Measurements from ENCODE around the gene TMC5.

TMC5 gene

DNA sequence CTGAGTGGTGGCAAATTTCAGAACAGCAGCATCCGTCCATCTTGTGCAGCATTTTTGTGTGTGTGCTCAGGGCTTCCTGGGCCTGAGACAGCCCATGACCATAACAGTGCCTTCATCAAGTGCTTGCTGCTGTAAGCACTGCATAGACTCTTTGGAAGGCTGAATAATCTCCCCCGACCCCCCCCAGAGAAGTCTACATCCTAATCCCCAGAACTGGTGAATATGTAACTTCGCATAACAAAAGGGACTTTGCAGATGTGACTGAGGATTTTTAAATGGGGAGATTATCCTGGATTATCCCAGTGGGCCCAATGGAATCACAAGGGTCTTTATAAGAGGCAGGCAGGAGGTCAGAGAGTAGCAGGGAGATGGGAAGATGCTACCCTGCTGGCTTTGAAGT is 50.6 kb downstream of the TMC5 start:
- DNase-seq, result no peak

DNA sequence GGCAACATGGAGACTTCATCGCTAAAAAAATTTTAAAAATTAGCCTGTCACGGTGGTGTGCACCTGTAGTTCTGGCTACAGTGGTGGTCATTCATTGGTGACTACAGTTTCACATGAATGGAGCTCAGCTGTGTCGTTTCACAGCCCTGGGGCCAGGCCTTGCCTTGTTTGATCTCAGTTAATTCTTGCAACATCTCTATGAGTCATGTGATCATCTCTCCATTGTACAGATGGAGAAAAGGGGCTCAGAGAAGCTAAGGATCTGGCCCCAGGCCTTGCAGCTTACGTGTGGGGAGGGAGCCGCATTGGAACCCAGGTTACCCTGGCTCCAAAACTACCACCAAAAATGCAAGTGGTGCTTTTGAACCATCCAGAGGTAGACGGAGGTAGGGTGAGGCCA is 54.8 kb downstream of the TMC5 start:
- no peak for DNase-seq

DNA sequence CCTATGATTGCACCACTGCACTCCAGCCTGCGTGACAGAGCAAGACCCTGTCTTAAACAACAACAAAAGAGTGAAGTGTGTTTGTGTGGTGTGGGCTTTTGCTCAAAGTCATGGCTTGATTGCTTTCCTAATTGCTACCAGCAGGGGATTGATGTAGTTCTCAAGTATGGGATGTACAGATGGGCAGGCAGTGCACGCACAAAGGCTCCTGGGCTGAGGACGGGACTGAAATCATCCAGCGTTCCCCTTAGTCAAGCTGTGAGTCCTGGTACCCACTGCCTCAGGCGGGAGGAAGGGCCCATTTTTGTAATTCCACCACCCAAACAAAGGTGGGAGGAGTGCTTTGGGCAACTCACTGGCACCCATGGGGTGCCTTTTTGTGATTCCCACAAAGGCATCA is 56.9 kb downstream of the TMC5 start:
- no peak for DNase-seq

DNA sequence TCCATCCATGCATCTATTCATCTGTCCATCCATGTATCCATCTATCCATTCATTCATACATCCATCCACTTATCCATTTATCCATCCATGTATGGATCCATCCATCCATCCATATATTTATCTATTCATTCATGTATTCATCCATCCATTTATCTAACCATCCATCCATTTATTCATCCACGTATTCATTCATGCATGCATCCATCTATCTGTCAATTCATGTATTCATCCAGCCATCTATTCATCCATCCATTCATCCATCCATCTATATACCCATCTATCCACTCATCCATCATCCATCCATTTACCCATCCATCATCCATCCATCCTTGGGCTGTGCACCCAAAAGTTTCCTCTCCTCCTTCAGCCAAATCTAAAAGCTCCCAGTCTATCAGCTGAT is 60.8 kb downstream of the TMC5 start:
- DNase-seq, result no peak

DNA sequence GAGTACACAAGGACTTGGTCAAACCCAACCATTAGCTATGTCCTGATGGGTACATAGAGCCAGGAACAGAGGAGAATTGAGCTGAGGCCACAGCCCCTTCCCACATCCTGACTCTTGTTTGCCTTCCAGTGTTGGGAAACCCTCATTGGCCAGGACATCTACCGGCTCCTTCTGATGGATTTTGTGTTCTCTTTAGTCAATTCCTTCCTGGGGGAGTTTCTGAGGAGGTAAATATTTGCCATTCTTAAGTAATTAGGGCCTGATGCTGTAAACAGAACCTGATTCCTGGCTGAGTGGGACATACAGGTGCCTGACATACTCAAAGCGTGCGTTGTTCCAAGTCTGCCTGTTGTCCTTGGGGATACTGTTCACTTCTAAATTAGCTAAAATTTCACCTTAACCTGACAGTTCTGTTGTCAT is 61.6 kb downstream of the TMC5 start:
- no peak for DNase-seq

DNA sequence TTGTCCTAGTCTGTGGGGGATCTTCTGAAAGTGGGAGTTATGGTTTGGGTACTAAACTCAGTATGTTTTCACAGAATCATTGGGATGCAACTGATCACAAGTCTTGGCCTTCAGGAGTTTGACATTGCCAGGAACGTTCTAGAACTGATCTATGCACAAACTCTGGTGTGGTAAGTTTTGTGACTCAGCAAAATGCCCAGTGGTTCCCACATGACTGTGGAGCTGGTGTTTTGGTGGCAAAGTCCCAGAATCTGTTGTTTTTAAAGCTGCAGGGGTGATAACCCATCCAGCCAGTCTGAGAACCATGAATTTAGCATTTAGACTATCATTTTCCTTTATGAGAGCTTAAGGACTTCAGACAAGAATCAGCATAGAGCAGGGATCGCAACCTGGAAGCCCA is 63.6 kb downstream of the TMC5 start:
- DNase-seq, result no peak

DNA sequence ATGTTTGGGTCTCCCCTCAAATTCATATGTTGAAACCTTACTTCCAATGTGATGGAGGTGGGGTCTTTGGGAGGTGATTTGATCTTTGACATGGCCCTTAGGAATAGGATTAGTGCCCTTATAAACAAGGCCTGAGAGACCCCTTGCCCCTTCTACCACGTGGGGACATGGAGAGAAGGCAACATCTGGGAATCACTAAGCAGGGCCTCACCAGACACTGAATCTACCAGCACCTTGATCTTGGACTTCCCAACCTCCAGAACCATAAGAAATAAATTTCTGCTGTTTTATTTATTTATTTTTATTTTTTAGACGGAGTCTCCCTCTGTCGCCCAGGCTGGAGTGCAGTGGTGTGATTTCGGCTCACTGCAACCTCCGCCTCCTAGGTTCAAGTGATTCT is 64.1 kb downstream of the TMC5 start:
- no peak for DNase-seq

DNA sequence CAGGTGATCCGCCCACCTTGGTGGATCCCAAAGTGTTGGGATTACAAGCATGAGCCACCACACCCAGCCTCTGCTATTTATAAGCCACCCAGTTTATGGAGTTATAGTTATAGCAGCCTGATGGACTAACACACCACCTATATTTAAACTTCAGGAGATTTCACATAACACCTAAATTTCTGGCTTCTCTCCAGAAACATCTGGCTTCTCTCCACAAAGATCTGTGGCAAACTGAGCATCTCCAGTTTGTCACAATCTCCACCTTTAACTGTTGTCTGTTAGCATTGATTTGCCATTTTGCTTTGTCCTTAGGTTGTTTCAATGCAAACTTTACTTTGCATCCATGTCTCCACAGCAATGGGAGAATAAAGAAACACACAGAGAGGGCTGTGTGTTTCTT is 64.6 kb downstream of the TMC5 start:
- no peak for DNase-seq

DNA sequence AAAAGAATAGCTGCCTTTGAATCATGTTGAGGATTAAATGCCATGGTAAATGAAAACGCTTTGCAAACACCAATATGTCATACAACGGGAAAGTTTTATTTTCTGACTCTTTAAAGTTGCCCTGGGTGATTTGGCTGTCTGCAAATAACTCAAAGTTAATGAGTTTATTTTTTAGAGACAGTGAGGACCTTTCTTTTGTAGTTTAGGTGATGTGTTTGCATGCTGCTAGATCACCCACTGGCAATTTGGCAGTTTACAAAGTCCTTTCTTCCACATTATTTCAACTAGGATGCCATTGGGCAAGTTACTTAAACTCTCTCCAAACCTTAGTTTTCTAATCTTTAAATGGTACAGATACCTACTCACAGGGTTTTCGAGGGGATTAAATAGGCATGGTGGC is 66.4 kb downstream of the TMC5 start:
- no peak for DNase-seq

DNA sequence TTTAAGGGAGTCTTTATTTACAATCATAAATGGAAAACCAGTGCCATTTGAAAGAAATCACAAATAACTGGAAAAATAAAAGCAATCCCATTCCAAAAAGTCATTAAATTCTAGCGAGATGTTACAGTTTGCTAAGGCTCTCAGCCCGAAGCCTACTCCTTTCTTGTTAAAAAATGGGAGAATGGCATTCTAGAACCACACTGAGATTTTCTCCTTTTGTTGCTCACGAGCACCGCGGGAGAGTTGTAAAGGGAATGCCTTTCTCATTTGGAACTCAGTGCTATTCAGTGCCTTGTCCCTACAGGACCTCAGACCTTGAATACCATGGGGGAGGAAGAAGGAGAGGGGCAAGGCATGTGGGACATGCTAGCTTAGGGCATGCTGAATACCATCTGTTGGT is 67.9 kb downstream of the TMC5 start:
- no peak for DNase-seq

DNA sequence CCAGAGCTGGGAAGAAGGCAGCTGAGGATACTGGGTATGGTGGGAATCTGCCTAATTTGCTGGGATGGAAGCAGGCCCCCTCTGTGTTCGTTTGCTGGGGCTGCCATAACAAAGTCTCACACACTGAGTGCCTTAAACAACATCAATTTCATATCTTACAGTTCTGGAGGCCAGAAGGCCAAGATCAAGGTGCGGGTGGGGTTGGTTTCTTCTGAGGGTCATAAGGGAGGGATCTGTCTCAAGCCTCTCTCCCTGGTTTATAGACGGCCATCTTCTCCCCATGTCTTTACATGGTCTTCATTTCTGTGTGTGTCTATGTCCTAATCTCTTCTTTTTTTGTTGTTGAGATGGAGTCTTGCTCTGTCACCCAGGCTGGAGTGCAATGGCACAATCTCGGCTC is 68.4 kb downstream of the TMC5 start:
- no peak for DNase-seq

DNA sequence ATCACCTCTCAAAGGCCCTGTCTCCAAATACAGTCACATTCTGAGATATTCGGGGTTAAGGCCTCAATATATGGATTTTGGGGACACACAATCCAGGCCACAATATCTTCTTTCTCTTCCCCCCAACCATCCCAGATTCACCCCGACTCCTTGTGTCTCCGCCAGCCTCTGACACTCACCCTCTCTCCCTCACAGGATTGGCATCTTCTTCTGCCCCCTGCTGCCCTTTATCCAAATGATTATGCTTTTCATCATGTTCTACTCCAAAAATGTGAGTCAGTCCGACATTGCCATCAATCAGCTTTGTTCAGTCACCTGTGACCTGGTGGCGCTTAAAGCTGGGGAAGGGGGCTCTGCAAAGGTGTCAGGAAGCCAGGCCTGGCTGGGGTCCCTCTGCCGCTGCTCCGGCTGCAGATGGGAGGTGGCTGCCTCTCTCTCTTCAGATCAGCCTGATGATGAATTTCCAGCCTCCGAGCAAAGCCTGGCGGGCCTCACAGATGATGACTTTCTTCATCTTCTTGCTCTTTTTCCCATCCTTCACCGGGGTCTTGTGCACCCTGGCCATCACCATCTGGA is 69.2 kb downstream of the TMC5 start:
- DNase-seq, result no peak

DNA sequence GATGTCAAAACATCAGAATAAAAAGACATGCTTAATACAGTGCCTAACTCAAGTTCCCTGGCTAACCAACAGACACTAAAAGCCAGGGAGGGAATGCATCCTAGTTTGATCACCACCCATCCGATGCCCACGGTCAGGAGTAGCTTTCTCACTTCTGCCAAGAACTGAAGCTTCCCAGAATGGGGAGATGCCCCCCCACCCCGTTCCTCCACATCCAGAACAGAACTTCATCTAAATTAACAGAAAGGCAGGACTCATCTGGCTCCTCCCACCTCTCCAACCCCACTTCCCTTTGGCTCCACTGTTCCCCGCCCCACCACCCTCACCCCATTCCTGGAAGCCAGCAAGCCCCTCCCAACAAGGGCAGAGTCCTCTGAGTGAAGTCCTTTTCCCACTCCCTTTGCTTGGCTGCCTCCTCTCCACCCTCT is 70.5 kb downstream of the TMC5 start:
- no peak for DNase-seq

DNA sequence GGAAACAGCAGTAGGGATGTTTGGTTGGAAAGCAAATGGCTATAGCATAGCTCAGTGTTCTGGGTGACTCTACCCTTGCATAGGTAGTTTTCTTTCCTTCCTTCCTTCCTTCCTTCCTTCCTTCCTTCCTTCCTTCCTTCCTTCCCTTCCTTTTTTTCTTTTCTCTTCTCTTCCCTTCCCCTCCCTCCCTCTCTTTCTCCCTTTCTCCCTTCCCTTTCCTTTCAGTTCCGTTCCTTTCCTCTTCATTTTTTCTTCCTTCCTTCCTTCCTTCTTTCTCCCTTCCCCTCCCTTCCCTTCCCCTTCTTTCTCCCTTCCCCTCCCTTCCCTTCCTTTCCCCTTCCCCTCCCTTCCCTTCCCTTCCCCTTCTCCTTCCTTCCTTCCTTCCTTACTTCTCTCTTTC is 72.9 kb downstream of the TMC5 start:
- DNase-seq, result no peak

DNA sequence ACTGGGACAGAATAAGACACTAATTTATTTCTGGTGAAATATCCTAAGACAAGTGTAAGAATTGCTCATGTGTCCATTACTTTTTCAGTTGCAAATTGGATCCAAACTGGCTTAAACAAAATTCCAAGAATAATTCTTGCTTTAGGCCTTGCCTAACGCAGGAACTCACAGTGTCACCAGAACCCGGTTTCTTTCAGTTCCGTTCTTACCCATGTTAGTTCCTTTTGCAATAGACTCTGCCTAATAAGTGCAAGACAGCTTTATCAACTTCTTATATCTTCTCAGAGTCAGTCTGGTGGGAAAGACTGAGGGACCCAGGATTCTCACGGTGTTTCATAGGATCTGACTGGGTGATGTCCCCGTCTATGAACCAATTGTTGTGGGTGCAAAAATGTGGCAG is 79.5 kb downstream of the TMC5 start:
- no peak for DNase-seq

DNA sequence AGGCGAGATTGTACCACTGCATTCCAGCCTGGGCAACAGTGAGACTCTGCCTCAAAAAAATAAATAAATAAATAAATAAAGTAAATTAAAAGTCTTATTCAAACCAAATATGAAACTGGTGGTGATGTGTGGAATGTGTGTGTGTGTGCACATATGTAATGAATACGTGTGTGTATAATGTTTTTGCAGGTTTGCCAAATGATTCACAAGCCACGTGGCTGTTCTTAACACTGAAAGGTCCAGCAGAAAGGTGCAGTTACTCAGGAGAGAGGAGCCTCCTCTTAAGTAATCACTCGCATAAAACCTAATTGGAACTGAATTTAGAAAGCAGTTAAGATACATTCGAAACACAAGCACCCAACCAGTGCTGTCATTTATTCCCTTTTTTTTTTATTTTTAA is 81.3 kb downstream of the TMC5 start:
- no peak for DNase-seq

DNA sequence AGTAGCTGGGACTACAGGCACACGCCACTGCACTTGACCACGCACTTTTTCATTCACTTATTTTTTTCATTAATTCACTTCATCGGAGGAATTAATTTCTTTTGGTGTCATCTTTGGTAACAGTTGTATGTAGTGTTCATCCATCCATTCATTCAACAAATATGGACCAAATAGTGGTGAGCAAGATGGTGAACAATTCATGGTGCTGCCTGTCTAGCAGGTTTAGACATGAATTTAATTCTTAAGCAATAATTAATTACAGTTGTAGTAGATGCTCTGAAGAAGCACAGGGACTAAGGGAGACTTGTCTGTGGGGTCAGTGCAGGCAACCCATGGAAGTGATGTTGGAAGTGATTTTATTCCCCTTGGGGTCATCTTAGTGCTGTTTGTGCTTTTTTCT is 81.8 kb downstream of the TMC5 start:
- DNase-seq, result no peak

DNA sequence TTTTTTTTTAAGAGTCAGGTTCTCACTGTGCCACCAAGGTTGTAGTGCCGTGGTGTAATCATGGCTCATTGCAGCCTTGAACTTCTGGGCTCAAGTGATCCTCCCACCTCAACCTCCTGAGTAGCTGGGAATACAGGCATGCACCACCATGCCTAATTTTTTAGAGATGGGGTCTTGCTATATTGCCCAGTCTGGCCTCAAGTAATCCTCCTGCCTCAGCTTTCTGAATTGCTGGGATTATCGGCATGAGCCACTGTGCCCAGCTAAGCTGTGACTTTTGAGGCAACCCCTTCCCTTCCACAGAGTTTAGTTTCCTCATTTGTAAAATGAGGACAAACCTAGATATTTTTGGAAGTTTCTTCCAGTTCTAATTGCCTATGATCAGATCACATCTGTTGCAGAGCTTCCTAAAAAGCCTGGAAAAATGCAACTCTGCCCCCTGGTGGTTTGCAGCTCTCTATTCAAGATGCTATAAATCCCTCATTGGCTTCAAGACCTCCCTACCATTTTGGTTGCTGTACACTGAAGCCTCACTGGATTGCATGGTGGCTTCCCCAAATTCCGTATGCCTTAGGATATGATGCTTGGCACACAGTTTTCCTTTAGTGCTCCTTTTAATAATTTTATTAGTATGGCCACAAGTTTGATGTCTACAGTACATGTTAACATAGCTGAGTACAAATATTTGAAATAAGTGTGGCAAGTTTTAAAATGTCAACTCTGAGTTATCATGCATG is 84.9 kb downstream of the TMC5 start:
- peak; percentile 28 for DNase-seq

DNA sequence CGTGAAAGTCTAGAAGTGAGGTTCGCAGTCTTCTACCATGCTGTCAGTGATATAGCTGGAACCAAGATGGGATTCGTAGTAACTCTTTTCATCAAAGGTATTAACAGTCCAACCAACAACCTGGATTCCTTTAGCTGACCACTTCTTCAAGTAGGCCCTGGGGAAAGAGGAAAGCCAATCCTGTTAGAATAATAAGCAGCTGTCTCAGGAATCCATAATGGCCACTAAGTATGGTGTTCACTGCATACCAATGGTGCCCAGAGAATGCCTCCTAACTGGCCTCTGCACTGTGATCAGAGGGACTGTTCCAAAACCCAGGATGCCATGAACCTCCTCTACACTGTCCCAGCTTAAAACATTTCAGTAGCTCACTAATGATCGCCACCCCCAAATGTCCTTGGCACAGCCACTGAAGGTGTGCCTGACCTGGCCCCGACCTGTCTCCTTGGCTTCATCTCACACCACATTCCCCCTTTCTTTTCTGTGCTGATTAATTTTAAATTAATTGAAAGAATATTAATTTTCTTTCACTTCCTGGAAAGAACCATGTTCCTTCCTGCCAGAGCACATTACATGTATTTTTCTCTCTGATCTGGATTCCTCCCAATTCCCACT is 85.9 kb downstream of the TMC5 start:
- no peak for DNase-seq

DNA sequence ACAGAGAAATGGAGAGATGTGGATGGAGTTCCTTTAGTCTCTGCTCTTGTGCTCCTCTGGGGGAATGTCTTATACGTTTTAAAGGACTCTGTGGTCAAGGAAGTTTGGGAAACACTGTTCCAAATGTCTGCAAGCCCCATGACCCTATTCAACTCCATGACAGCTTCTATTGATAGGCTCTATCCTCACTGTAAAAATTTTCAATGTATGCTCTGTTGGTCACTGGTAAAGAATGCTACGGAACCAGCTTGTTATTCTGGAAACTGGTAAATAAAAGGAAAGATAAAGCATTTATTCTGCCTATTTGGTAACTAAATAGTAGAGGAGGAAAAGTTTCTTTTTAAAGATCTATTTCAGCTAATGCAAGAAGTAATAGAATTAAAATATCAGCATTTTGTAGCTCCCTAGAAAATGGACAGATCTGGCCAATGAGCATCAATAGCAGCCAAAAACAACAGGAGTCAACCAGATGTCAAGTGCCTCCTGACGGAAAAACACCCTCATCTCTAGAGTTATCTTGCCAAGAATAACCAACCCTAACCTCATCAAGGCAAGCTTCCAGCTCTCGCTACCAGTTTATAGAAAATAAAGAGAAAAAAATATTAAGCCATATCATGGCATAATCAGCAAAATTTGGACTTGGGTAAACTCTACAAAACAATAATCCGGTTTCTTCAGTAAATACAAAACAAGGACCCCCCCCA is 88.1 kb downstream of the TMC5 start:
- DNase-seq, result no peak

DNA sequence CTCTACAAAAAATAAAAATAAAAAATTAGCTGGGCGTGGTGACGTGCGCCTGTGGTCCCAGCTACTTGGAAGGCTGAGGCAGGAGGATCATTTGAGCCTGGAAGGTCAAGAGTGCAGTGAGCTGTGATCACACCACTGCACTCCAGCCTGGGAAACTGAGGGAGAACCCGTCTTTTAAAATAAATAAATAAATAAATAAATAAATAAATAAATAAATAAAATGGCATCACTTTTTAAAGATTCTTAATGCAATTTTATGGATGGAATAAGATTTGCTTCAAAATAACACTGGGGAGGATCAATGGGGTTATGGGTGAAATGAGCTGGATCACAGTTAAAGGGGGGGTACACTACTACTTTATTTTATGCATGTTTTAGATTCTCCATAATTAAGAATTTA is 89.3 kb downstream of the TMC5 start:
- no peak for DNase-seq

DNA sequence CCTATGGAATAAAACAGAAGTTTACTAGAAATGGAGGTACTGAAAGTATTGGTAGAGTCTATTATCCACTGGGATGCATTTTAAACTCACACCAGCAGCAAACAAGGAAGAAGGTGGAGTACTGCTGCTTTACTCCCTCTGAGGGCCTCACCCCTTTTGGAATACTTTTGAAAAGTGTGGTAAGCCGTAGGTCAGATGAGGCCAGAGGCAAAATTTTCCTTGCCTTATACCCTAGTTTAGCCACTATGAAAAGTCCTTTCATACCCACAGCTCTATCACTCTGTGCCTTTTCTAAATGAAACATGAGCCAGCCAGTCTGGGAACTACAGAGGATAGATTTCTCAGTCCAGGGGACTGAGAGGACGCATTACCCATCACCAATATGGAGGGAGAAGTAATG is 90.2 kb downstream of the TMC5 start:
- DNase-seq, result no peak

DNA sequence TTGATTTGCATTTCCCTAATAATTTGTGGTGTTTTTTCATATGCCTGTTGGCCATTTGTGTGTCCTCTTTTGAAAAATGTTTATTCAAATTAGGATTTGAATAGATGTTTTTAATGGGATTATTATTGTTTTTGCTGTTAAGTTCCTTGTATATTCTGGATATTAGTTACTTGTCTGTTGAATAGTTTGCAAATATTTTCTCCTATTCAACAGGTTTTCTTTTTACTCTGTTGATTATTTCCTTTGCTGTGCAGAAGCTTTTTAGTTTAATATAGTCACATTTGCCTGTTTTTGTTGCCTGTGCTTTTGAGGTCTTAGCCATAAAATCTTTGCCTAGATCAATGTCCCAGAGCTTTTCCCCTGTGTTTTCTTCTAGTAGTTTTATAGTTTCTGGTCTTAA is 94.6 kb downstream of the TMC5 start:
- no peak for DNase-seq

DNA sequence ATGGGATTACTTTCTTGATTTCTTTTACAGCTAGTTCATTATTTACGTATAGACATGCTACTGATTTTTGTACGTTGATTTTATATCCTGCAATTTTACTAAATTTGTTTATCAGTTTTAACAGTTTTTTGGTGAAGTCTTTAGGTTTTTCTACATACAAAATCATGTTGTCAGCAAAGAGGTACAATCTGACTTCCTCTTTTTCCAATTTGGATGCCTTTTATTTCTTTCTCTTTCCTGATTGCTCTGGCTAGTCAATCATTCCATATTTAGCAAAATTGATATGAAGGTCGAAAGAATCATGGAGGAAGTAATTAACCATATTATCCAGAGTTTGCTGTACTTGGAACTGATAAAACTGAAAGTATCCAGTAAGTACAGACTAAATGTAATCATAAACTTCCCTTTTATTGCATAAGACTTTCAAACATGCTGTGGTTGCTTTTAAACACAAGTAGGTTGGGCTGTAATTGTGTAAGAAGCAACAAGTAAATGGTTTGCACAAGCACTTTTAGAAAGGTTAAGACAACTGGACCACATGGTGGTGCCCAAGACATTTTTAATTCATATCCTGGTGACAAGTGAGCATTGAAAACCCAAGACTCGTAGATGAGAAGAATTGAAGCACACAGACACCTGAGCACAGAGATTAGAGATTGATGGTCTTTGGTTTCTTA is 95.8 kb downstream of the TMC5 start:
- no peak for DNase-seq

Measured in activated effector memory CD4-positive, alpha-beta T cell treated with Interleukin-2 at 50 U/mL for 16 hours (primary cell).